Thymus (tissue), 11 donors: ENCODE data around the gene TMEM273. TPM values are rescaled to one million over a fixed set of nuclear protein-coding genes. Genes with fewer than 3 reads are reported as not detected.

Experiments used
- DNase-seq, 9 donors: peaks; one replicate each; pipeline ENCODE4 v3.0.0-alpha.2; 2013; ENCODE audit warnings: low spot score in 9 of 9, low read depth in 6 of 9, missing footprints in 1 of 9
- H3K27ac ChIP-seq, 2 donors: one replicate each; pipeline ENCODE4 v1.5.1; 2013; ENCODE audit warnings: control low read depth in 1 of 2, low read depth in 1 of 2, low read length in 1 of 2, mild to moderate bottlenecking in 1 of 2, moderate library complexity in 1 of 2
- H3K27me3 ChIP-seq, 2 donors: one replicate each; pipeline ENCODE4 v1.5.1; 2013; ENCODE audit warnings: low read length in 1 of 2; ENCODE audit not compliant: control insufficient read depth in 2 of 2, insufficient read depth in 1 of 2
- H3K36me3 ChIP-seq, 2 donors: one replicate each; pipeline ENCODE4 v1.5.1; 2013; ENCODE audit warnings: low read length in 1 of 2, mild to moderate bottlenecking in 1 of 2, moderate library complexity in 1 of 2; ENCODE audit not compliant: control insufficient read depth in 2 of 2, insufficient read depth in 2 of 2
- H3K4me1 ChIP-seq, 2 donors: one replicate each; pipeline ENCODE4 v1.5.1; 2013; ENCODE audit warnings: low read length in 2 of 2; ENCODE audit not compliant: control insufficient read depth in 2 of 2, insufficient read depth in 2 of 2
- H3K4me3 ChIP-seq, 2 donors: one replicate each; pipeline ENCODE4 v1.5.1; 2013; ENCODE audit warnings: low read length in 2 of 2, control low read depth in 1 of 2, mild to moderate bottlenecking in 1 of 2
- H3K9me3 ChIP-seq, 2 donors: one replicate each; pipeline ENCODE4 v1.5.1; 2013; ENCODE audit warnings: low read length in 1 of 2, mild to moderate bottlenecking in 1 of 2; ENCODE audit not compliant: control insufficient read depth in 2 of 2, insufficient read depth in 1 of 2
- WGBS: extraction: QIAGEN DNeasy Blood & Tissue Kit; methylation state at CpG from one replicate; pipeline ENCODE4 v1.1.7; 2013; 5-methylcytosine and 5-hydroxymethylcytosine counted together
- polyA plus RNA-seq: library from polyadenylated mRNA; stranded (reverse); fragments of 200-250 nt; gene quantifications from one replicate; pipeline ENCODE4 v1.2.3, GENCODE V29; 2013
- total RNA-seq: library from RNA; stranded (reverse); fragments of 120-200 nt; gene quantifications from one replicate; pipeline ENCODE4 v1.2.4, GENCODE V29; 2013
- donor health status: healthy.

Gene TMEM273
- total and polyA plus RNA-seq, 2 donors = 10.2 to 19.6 TPM

DNA sequence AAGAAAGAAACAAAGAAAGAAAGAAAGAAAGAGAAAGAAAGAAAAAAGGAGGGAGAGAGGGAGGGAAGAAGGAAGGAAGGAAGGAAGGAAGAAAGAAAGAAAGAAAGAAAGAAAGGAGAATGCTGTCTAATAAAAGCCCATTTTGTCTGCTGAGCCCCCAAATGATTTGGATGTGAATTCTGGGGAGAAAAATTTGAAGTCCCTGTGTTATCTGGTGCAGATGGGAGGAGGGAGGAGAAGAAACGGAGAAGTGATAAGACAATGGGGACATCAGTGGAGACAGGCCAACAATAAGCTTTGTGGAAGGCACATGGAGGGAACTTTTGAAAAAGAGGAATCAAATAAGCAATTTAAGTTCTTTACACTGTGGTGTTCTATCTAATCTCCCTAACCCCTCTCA lies 24.6 kb upstream of the TMEM273 start:
- H3K4me1 ChIP-seq = peaks cover 0 to 10% of the 10 kb centered on the region in 2 donors
- H3K27me3 ChIP-seq = peaks cover 0 to 13% of the 10 kb centered on the region in 2 donors
- H3K9me3 ChIP-seq = no peaks in the 10 kb centered on the region
- WGBS = 18% methylated on average over 1 of the region's 1 CpG
- DNase-seq = no peak
- H3K36me3 ChIP-seq = no peaks in the 10 kb centered on the region
- no peak overlapping the region for H3K27ac ChIP-seq
- no peak overlapping the region for H3K4me3 ChIP-seq

DNA sequence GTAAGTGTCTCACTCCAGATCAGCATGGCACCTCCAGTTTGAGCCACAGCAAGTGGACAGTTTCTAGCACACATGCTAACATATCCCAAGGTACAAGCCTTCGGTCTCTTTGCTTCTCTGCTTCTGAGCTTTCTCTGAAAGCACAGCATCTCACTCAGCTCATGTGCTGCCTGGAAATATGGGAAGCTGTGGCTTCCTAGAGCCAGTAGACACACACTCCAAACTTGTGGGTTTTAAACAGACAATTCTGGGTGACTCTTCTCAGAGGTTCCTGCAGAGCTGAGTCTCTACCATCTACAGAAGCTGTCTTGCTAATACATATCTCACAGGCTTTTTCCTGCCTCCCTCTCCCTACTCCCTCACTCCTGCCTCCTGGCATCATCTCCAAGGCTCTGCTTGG lies 23.9 kb upstream of the TMEM273 start:
- H3K36me3 ChIP-seq = no peaks in the 10 kb centered on the region
- no peaks in the 10 kb centered on the region for H3K9me3 ChIP-seq
- no peak overlapping the region for H3K4me3 ChIP-seq
- 76% methylated on average over 1 of the region's 1 CpG for WGBS
- no peak overlapping the region for H3K27ac ChIP-seq
- H3K4me1 ChIP-seq = peaks cover 0 to 10% of the 10 kb centered on the region in 2 donors
- no peak for DNase-seq
- H3K27me3 ChIP-seq = peaks cover 0 to 13% of the 10 kb centered on the region in 2 donors

DNA sequence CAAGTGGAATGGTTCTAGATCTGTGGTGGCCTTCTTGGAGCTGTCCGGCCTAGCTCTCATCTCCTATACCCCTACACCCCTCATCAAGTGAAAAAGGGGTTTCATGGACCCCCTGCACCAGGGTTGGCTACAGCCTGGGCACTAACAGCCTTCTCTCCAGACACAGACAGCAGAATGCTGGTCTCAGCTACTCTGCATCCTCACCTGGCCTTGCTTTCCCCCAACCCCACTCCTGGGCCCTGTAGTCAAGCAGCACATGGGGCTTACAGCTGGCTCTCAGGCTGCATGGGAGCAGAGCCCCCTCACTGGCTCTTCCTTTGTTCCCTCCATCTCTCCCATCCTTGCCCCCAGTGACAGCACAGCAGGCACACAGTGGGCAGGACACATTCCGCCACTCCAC lies 20.8 kb upstream of the TMEM273 start:
- Histone ChIP-seq H3K4me3 (no peak overlapping the region), H3K27me3 (peaks cover 0 to 8% of the 10 kb centered on the region in 2 donors), H3K4me1 (peaks cover 0 to 10% of the 10 kb centered on the region in 2 donors), H3K9me3 (no peaks in the 10 kb centered on the region), H3K27ac (no peak overlapping the region), H3K36me3 (no peaks in the 10 kb centered on the region)
- DNase-seq = no peak
- 90% methylated on average over 2 of the region's 2 CpGs for WGBS

DNA sequence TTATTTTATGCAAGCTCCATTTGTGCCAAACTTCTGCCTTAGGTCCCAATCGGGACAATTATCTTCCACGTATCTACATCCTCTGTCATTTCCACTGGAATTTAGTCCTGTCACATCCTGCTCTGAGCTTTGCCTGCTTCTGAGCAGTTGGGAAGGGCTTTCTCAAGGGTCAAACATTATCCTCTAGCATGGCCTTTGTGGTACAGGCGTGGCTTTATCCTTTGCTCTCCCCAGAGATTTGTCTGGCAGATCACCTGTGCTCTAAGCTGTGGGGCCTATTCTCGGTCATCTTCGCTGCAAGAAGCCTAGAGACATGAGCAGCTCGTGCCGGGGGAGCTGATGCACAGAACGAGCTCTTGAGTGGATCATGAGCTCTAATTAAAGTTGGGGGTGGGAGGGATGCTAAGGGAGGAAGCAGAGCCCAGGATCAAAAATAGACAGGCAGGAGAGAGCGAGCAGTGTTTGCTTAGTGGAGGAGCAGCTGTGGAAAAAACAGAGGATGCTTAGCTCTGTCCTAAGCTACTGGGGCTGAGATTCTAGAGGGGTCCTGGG lies 19.8 kb upstream of the TMEM273 start:
- peaks cover 0 to 7% of the 10 kb centered on the region in 2 donors for H3K4me1 ChIP-seq
- no peak for DNase-seq

DNA sequence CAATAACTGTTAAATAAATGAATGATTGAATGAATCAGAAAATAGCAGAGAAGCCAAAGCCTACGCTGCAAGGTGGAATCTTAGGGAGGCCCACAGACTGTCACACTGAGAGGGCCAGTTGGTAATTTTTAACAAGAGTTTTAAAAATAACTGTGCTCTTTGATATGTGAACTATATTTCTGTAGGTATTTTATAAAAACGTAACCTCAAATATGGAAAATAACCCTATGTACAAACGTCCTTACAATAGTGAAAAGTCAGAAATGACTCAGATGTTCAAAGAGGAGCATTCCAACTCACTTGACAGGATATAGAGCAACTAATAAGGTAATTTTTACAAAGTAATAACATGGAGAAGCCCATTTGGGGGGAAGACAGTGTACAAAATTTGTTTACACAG lies 18.9 kb upstream of the TMEM273 start:
- DNase-seq = no peak
- Histone ChIP-seq H3K27me3 (no peaks in the 10 kb centered on the region), H3K4me1 (peaks cover 0 to 2% of the 10 kb centered on the region in 2 donors), H3K36me3 (no peaks in the 10 kb centered on the region), H3K4me3 (no peak overlapping the region), H3K27ac (no peak overlapping the region), H3K9me3 (no peaks in the 10 kb centered on the region)
- WGBS = 93% methylated on average over 3 of the region's 3 CpGs

More for the DNA sequence above, 19.8 kb upstream of the TMEM273 start:
- no peak overlapping the region for H3K4me3 ChIP-seq
- peaks cover 0 to 2% of the 10 kb centered on the region in 2 donors for H3K27me3 ChIP-seq
- H3K9me3 ChIP-seq = no peaks in the 10 kb centered on the region
- WGBS = 92% methylated on average over 9 of the region's 9 CpGs
- H3K27ac ChIP-seq = no peak overlapping the region
- H3K36me3 ChIP-seq = no peaks in the 10 kb centered on the region

DNA sequence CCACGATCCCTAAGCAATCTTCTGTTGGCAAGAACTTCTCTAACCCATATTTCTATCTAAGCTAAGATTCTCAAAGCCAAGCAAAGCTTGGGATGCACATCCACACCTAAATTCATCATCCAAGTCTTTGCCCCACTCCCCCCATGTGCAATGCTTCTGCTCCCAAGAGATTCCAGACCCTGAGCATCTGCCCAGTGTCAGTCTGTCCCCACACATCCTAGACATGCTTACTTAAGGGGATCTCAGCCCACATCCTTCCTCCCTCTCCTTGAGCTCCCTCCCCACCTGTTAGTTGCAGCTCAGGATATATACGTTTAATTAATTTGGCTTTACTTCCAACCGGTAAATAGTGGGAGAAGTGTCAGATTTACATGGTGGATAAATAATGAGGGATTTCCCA lies 17.0 kb upstream of the TMEM273 start:
- WGBS = 94% methylated on average over 3 of the region's 3 CpGs
- DNase-seq = no peak
- Histone ChIP-seq H3K4me3 (no peak overlapping the region), H3K27ac (no peak overlapping the region), H3K4me1 (no peaks in the 10 kb centered on the region), H3K9me3 (no peaks in the 10 kb centered on the region), H3K27me3 (no peaks in the 10 kb centered on the region), H3K36me3 (no peaks in the 10 kb centered on the region)

DNA sequence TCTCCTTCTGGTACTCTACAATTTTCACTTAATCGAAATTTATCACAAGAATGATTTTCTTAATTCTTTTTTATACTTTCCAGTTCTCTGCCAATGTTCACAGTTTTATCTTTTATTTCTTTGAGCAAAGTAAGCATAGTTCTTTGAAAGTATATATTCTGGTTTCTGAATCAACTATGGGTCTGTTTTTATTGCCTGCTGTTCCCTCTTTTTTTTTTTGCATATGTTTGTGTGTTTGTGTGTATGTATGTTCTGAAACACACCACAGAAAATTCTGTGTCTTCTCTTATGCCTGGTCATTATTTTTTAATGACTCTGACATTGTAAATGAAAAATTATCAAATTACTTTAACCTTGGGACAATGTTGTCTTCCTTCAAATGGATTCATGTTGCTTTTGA lies 15.9 kb upstream of the TMEM273 start:
- Histone ChIP-seq H3K4me3 (no peak overlapping the region), H3K27me3 (no peaks in the 10 kb centered on the region), H3K27ac (no peak overlapping the region), H3K36me3 (no peaks in the 10 kb centered on the region), H3K4me1 (no peaks in the 10 kb centered on the region), H3K9me3 (no peaks in the 10 kb centered on the region)
- no peak for DNase-seq
- WGBS = 94% methylated on average over 1 of the region's 1 CpG

DNA sequence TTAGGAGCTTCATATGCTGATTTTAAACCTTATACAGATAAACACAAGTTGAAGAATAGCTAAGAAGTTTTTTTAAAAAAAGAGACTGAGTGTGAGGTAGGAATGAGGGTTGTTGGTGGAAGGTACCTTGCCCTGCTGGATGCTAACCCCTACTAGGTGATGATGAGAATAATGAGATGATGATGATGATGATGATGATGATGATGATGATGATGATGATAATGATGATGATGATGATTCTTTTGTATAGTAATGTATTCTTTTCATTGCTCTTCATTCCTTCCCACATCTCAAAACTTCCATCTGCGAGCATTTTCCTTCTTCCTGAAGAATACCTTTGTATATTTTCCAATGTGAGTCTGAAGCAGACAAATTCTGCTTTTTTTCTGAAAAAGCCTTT lies 14.1 kb upstream of the TMEM273 start:
- Histone ChIP-seq H3K36me3 (no peaks in the 10 kb centered on the region), H3K9me3 (no peaks in the 10 kb centered on the region), H3K4me3 (no peak overlapping the region), H3K27me3 (no peaks in the 10 kb centered on the region), H3K4me1 (no peaks in the 10 kb centered on the region), H3K27ac (no peak overlapping the region)
- no peak for DNase-seq
- 98% methylated on average over 1 of the region's 1 CpG for WGBS

DNA sequence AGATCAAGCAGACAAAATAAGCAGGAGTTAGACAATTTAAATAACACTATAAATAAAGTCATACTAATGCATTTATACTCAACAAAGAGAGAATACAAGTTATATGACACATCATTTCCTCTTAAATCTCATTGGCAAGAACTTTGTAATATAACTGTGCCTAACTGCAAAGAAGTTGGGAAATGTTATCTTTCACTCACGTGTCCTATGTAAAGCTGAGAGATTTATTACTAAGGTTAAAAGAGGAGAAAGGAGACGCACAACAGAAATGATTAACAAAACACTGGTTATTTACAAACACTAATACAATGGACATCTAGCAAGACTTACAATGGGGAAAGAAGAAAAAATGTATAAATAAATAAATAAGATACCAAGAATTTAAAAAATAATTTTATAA lies 12.7 kb upstream of the TMEM273 start:
- no peak for DNase-seq
- Histone ChIP-seq H3K4me1 (no peaks in the 10 kb centered on the region), H3K9me3 (no peaks in the 10 kb centered on the region), H3K27me3 (no peaks in the 10 kb centered on the region), H3K27ac (no peak overlapping the region), H3K36me3 (no peaks in the 10 kb centered on the region), H3K4me3 (no peak overlapping the region)
- 73% methylated on average over 2 of the region's 2 CpGs for WGBS

DNA sequence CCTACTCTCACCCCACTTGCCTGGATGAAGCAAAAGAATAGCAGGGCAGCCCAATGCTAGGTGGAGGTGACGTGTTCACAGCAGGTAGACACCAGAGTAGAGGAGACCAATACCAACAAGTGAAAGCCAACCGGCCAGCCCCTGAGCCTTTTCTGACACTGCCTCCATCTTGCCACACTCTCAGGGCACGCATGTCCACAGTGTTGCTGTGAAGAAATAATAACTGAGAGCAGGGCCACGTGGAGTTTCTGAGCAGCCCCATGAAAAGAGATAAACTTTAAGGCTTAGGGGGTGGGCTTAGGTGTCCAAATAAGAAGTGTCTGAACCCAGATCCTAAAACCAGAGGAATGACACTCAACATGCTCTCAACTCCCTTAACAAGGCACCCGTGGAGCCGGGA lies 9.0 kb upstream of the TMEM273 start:
- 96% methylated on average over 6 of the region's 6 CpGs for WGBS
- H3K27ac ChIP-seq = no peak overlapping the region
- no peaks in the 10 kb centered on the region for H3K36me3 ChIP-seq
- DNase-seq = no peak
- H3K4me3 ChIP-seq = no peak overlapping the region
- no peaks in the 10 kb centered on the region for H3K9me3 ChIP-seq
- no peaks in the 10 kb centered on the region for H3K27me3 ChIP-seq
- H3K4me1 ChIP-seq = no peaks in the 10 kb centered on the region
